ENCODE data around the gene MAML3.
A peak's percentile ranks its signal among the peaks of the same experiment; 100 is the strongest.

MAML3 gene

GRCh38 chr4:140085062-140085622, 68.8 kb downstream of the MAML3 start:
- Histone ChIP-seq H3K4me1 (ENCODE audit: control insufficient read depth in 1 of 2, insufficient read depth in 2 of 2, low read length in 2 of 2) (peaks cover 0 to 22% of the 10 kb centered on the region in 2 donors), H3K27me3 (ENCODE audit: low read depth, low read length) (no peaks in the 10 kb centered on the region), H3K4me3 (ENCODE audit: low read depth in 1 of 2, low read length in 2 of 2) (no peak overlapping the region), H3K9me3 (ENCODE audit: control insufficient read depth in 1 of 2, low read length in 2 of 2) (no peaks in the 10 kb centered on the region), H3K36me3 (ENCODE audit: control insufficient read depth in 1 of 2, insufficient read depth in 2 of 2, low read length in 2 of 2) (no peaks in the 10 kb centered on the region), H3K27ac (ENCODE audit: low read length) (peak overlapping the region; percentile 2)

GRCh38 chr4:140084385-140084784, 69.6 kb downstream of the MAML3 start:
- Histone ChIP-seq H3K4me3 (ENCODE audit: low read depth in 1 of 2, low read length in 2 of 2) (no peak overlapping the region), H3K27me3 (ENCODE audit: low read depth, low read length) (no peaks in the 10 kb centered on the region), H3K36me3 (ENCODE audit: control insufficient read depth in 1 of 2, insufficient read depth in 2 of 2, low read length in 2 of 2) (no peaks in the 10 kb centered on the region), H3K9me3 (ENCODE audit: control insufficient read depth in 1 of 2, low read length in 2 of 2) (no peaks in the 10 kb centered on the region), H3K27ac (ENCODE audit: low read length) (no peak overlapping the region), H3K4me1 (ENCODE audit: control insufficient read depth in 1 of 2, insufficient read depth in 2 of 2, low read length in 2 of 2) (peaks cover 0 to 22% of the 10 kb centered on the region in 2 donors)

GRCh38 chr4:140082391-140082755, 71.6 kb downstream of the MAML3 start:
- Histone ChIP-seq H3K4me1 (ENCODE audit: control insufficient read depth in 1 of 2, insufficient read depth in 2 of 2, low read length in 2 of 2) (peaks cover 0 to 27% of the 10 kb centered on the region in 2 donors), H3K36me3 (ENCODE audit: control insufficient read depth in 1 of 2, insufficient read depth in 2 of 2, low read length in 2 of 2) (no peaks in the 10 kb centered on the region), H3K9me3 (ENCODE audit: control insufficient read depth in 1 of 2, low read length in 2 of 2) (no peaks in the 10 kb centered on the region), H3K4me3 (ENCODE audit: low read depth in 1 of 2, low read length in 2 of 2) (no peak overlapping the region), H3K27ac (ENCODE audit: low read length) (no peak overlapping the region), H3K27me3 (ENCODE audit: low read depth, low read length) (no peaks in the 10 kb centered on the region)

- H3K4me1 ChIP-seq (ENCODE audit: control insufficient read depth in 1 of 2, insufficient read depth in 2 of 2, low read length in 2 of 2), result peaks cover 0 to 27% of the 10 kb centered on the region in 2 donors
- no peaks in the 10 kb centered on the region for H3K36me3 ChIP-seq (ENCODE audit: control insufficient read depth in 1 of 2, insufficient read depth in 2 of 2, low read length in 2 of 2)
- no peak overlapping the region for H3K4me3 ChIP-seq (ENCODE audit: low read depth in 1 of 2, low read length in 2 of 2)
- no peaks in the 10 kb centered on the region for H3K9me3 ChIP-seq (ENCODE audit: control insufficient read depth in 1 of 2, low read length in 2 of 2)
- H3K27me3 ChIP-seq (ENCODE audit: low read depth, low read length), result no peaks in the 10 kb centered on the region
- H3K27ac ChIP-seq (ENCODE audit: low read length), result no peak overlapping the region
Measured at GRCh38 chr4:140081641-140082390, 72.2 kb downstream of the MAML3 start.

GRCh38 chr4:140080883-140081282, 73.1 kb downstream of the MAML3 start:
- Histone ChIP-seq H3K27me3 (ENCODE audit: low read depth, low read length) (no peaks in the 10 kb centered on the region), H3K36me3 (ENCODE audit: control insufficient read depth in 1 of 2, insufficient read depth in 2 of 2, low read length in 2 of 2) (no peaks in the 10 kb centered on the region), H3K4me1 (ENCODE audit: control insufficient read depth in 1 of 2, insufficient read depth in 2 of 2, low read length in 2 of 2) (peaks cover 0 to 27% of the 10 kb centered on the region in 2 donors), H3K27ac (ENCODE audit: low read length) (no peak overlapping the region), H3K4me3 (ENCODE audit: low read depth in 1 of 2, low read length in 2 of 2) (no peak overlapping the region), H3K9me3 (ENCODE audit: control insufficient read depth in 1 of 2, low read length in 2 of 2) (no peaks in the 10 kb centered on the region)

GRCh38 chr4:140078366-140078765, 75.6 kb downstream of the MAML3 start:
- peaks cover 0 to 16% of the 10 kb centered on the region in 2 donors for H3K4me1 ChIP-seq (ENCODE audit: control insufficient read depth in 1 of 2, insufficient read depth in 2 of 2, low read length in 2 of 2)
- H3K4me3 ChIP-seq (ENCODE audit: low read depth in 1 of 2, low read length in 2 of 2), result no peak overlapping the region
- H3K36me3 ChIP-seq (ENCODE audit: control insufficient read depth in 1 of 2, insufficient read depth in 2 of 2, low read length in 2 of 2), result no peaks in the 10 kb centered on the region
- H3K9me3 ChIP-seq (ENCODE audit: control insufficient read depth in 1 of 2, low read length in 2 of 2), result no peaks in the 10 kb centered on the region
- peak overlapping the region; percentile 7 for H3K27ac ChIP-seq (ENCODE audit: low read length)
- H3K27me3 ChIP-seq (ENCODE audit: low read depth, low read length), result no peaks in the 10 kb centered on the region

GRCh38 chr4:140076307-140076706, 77.7 kb downstream of the MAML3 start:
- H3K27ac ChIP-seq (ENCODE audit: low read length), result no peak overlapping the region
- H3K4me1 ChIP-seq (ENCODE audit: control insufficient read depth in 1 of 2, insufficient read depth in 2 of 2, low read length in 2 of 2), result peaks cover 0 to 12% of the 10 kb centered on the region in 2 donors
- no peaks in the 10 kb centered on the region for H3K36me3 ChIP-seq (ENCODE audit: control insufficient read depth in 1 of 2, insufficient read depth in 2 of 2, low read length in 2 of 2)
- no peaks in the 10 kb centered on the region for H3K9me3 ChIP-seq (ENCODE audit: control insufficient read depth in 1 of 2, low read length in 2 of 2)
- H3K4me3 ChIP-seq (ENCODE audit: low read depth in 1 of 2, low read length in 2 of 2), result no peak overlapping the region
- H3K27me3 ChIP-seq (ENCODE audit: low read depth, low read length), result no peaks in the 10 kb centered on the region

- no peaks in the 10 kb centered on the region for H3K36me3 ChIP-seq (ENCODE audit: control insufficient read depth in 1 of 2, insufficient read depth in 2 of 2, low read length in 2 of 2)
- H3K27me3 ChIP-seq (ENCODE audit: low read depth, low read length), result no peaks in the 10 kb centered on the region
- H3K27ac ChIP-seq (ENCODE audit: low read length), result no peak overlapping the region
- H3K4me1 ChIP-seq (ENCODE audit: control insufficient read depth in 1 of 2, insufficient read depth in 2 of 2, low read length in 2 of 2), result peaks cover 0 to 16% of the 10 kb centered on the region in 2 donors
- no peak overlapping the region for H3K4me3 ChIP-seq (ENCODE audit: low read depth in 1 of 2, low read length in 2 of 2)
- H3K9me3 ChIP-seq (ENCODE audit: control insufficient read depth in 1 of 2, low read length in 2 of 2), result no peaks in the 10 kb centered on the region
Measured at GRCh38 chr4:140071806-140072205, 82.2 kb downstream of the MAML3 start.

- H3K9me3 ChIP-seq (ENCODE audit: control insufficient read depth in 1 of 2, low read length in 2 of 2), result no peaks in the 10 kb centered on the region
- no peak overlapping the region for H3K4me3 ChIP-seq (ENCODE audit: low read depth in 1 of 2, low read length in 2 of 2)
- H3K27ac ChIP-seq (ENCODE audit: low read length), result no peak overlapping the region
- peaks cover 3 to 16% of the 10 kb centered on the region in 2 donors for H3K4me1 ChIP-seq (ENCODE audit: control insufficient read depth in 1 of 2, insufficient read depth in 2 of 2, low read length in 2 of 2)
- no peaks in the 10 kb centered on the region for H3K36me3 ChIP-seq (ENCODE audit: control insufficient read depth in 1 of 2, insufficient read depth in 2 of 2, low read length in 2 of 2)
- no peaks in the 10 kb centered on the region for H3K27me3 ChIP-seq (ENCODE audit: low read depth, low read length)
Measured at GRCh38 chr4:140070973-140071372, 83.0 kb downstream of the MAML3 start.

- Histone ChIP-seq H3K36me3 (ENCODE audit: control insufficient read depth in 1 of 2, insufficient read depth in 2 of 2, low read length in 2 of 2) (no peaks in the 10 kb centered on the region), H3K4me3 (ENCODE audit: low read depth in 1 of 2, low read length in 2 of 2) (no peak overlapping the region), H3K27ac (ENCODE audit: low read length) (no peak overlapping the region), H3K27me3 (ENCODE audit: low read depth, low read length) (no peaks in the 10 kb centered on the region), H3K4me1 (ENCODE audit: control insufficient read depth in 1 of 2, insufficient read depth in 2 of 2, low read length in 2 of 2) (peaks cover 7 to 16% of the 10 kb centered on the region in 2 donors), H3K9me3 (ENCODE audit: control insufficient read depth in 1 of 2, low read length in 2 of 2) (no peaks in the 10 kb centered on the region)
Measured at GRCh38 chr4:140070366-140070765, 83.6 kb downstream of the MAML3 start.

- H3K4me1 ChIP-seq (ENCODE audit: control insufficient read depth in 1 of 2, insufficient read depth in 2 of 2, low read length in 2 of 2), result peaks cover 7 to 16% of the 10 kb centered on the region in 2 donors
- no peak overlapping the region for H3K27ac ChIP-seq (ENCODE audit: low read length)
Measured at GRCh38 chr4:140069066-140069465, 84.9 kb downstream of the MAML3 start.

GRCh38 chr4:140068271-140068670, 85.7 kb downstream of the MAML3 start:
- Histone ChIP-seq H3K27ac (ENCODE audit: low read length) (no peak overlapping the region), H3K4me3 (ENCODE audit: low read depth in 1 of 2, low read length in 2 of 2) (no peak overlapping the region), H3K4me1 (ENCODE audit: control insufficient read depth in 1 of 2, insufficient read depth in 2 of 2, low read length in 2 of 2) (peaks cover 7 to 16% of the 10 kb centered on the region in 2 donors), H3K9me3 (ENCODE audit: control insufficient read depth in 1 of 2, low read length in 2 of 2) (no peaks in the 10 kb centered on the region), H3K27me3 (ENCODE audit: low read depth, low read length) (no peaks in the 10 kb centered on the region), H3K36me3 (ENCODE audit: control insufficient read depth in 1 of 2, insufficient read depth in 2 of 2, low read length in 2 of 2) (no peaks in the 10 kb centered on the region)

More at GRCh38 chr4:140069066-140069465, 84.9 kb downstream of the MAML3 start:
- Histone ChIP-seq H3K4me3 (ENCODE audit: low read depth in 1 of 2, low read length in 2 of 2) (no peak overlapping the region), H3K36me3 (ENCODE audit: control insufficient read depth in 1 of 2, insufficient read depth in 2 of 2, low read length in 2 of 2) (no peaks in the 10 kb centered on the region), H3K9me3 (ENCODE audit: control insufficient read depth in 1 of 2, low read length in 2 of 2) (no peaks in the 10 kb centered on the region), H3K27me3 (ENCODE audit: low read depth, low read length) (no peaks in the 10 kb centered on the region)
